ENCODE data around the gene PPP3CA.

GRCh38 chr4:101027721-101028120, 319.6 kb downstream of the PPP3CA start:
- TF ChIP-seq CTCF (IDR thresholded peaks at IDR 0.05) (no peak), POLR2A (IDR thresholded peaks at IDR 0.05) (no peak)

All from breast epithelium (tissue), 3 donors.